Ishikawa (cell line): ENCODE data around the gene STX4.

Experiments
- CEBPB ChIP-seq: IDR thresholded peaks from 2 replicates; pipeline ENCODE4 v1.6.1; 2012
- CREB1 ChIP-seq: IDR thresholded peaks from 2 replicates; pipeline ENCODE4 v1.6.1; 2012; ENCODE audit warnings: low read depth
- EGR1 ChIP-seq: IDR thresholded peaks from 2 replicates; pipeline ENCODE4 v1.6.1; 2012
- EP300 ChIP-seq: IDR thresholded peaks from 2 replicates; pipeline ENCODE4 v1.6.1; 2012; ENCODE audit warnings: borderline replicate concordance
- FOXM1 ChIP-seq: IDR thresholded peaks from 2 replicates; pipeline ENCODE4 v1.6.1; 2012; ENCODE audit warnings: low read depth, borderline replicate concordance
- NFIC ChIP-seq: IDR thresholded peaks from 2 replicates; pipeline ENCODE4 v1.6.1; 2012
- RAD21 ChIP-seq: IDR thresholded peaks from 2 replicates; pipeline ENCODE4 v1.6.1; 2012; ENCODE audit warnings: low read depth
- TAF1 ChIP-seq: IDR thresholded peaks from 2 replicates; pipeline ENCODE4 v1.6.1; 2012; ENCODE audit warnings: low read depth, mild to moderate bottlenecking
- TCF12 ChIP-seq: IDR thresholded peaks from 2 replicates; pipeline ENCODE4 v1.6.1; 2012; ENCODE audit warnings: low read depth
- TEAD4 ChIP-seq: IDR thresholded peaks from 2 replicates; pipeline ENCODE4 v1.6.1; 2012
- YY1 ChIP-seq: IDR thresholded peaks from 2 replicates; pipeline ENCODE4 v1.6.1; 2012; ENCODE audit warnings: low read depth
- ZBTB7A ChIP-seq: IDR thresholded peaks from 2 replicates; pipeline ENCODE4 v1.6.1; 2012; ENCODE audit warnings: low read depth
- TF ChIP-seq, protein P1 (sequence below): IDR thresholded peaks from 2 replicates; pipeline ENCODE4 v1.6.1; 2012
- TF ChIP-seq, protein P2 (sequence below): IDR thresholded peaks from 2 replicates; pipeline ENCODE4 v1.6.1; 2012
- TF ChIP-seq, protein P3 (sequence below): IDR thresholded peaks from 2 replicates; pipeline ENCODE4 v1.6.1; 2012; ENCODE audit warnings: low read depth, mild to moderate bottlenecking

STX4 gene

DNA sequence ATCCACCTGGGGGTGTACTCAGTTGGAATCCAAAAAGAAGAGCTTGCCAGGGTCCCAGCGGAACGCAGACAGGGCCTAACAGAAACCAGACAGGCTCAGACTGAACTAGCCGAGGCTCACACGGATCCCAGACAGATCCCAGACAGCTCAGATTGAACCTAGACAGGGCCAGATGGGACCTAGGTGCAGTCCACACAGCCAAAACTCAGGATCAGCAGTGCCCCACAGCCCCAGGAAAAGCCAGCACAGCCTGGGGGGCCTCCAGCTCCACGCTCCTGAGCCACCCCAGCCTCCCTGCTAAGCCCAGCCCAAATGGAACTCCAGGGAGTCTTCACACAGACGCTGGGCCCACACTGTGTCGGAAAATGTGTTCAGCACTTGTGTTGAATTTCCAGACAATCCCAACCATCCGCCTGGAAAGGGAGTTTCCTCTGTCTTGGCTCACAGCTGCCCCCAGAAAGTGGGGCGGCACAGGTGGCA is 30.5 kb upstream of the STX4 start:
- no peak for TF ChIP-seq ZBTB7A
- TF ChIP-seq EP300, result no peak

DNA sequence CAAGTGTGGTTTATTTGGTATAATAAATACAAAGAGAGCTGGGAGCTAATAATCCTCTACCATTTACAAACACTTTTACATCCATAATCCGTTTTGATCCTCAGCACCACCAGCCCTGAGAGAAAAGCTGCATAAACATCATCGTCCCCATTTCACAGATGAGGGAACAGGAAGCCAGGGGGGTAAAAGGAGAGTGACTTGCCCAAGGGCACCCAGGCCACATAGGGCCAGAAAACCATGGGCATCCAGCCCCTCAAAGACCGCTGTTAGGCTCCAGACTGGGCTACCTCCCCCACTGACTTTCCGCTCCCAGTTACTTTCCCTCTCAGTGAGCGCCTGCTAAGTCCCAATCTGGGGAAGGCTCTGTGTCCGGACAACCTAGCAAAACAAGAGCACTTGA is 29.6 kb upstream of the STX4 start:
- TF ChIP-seq, protein P1, sequence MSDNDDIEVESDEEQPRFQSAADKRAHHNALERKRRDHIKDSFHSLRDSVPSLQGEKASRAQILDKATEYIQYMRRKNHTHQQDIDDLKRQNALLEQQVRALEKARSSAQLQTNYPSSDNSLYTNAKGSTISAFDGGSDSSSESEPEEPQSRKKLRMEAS, result no peak
- TF ChIP-seq, protein P2, sequence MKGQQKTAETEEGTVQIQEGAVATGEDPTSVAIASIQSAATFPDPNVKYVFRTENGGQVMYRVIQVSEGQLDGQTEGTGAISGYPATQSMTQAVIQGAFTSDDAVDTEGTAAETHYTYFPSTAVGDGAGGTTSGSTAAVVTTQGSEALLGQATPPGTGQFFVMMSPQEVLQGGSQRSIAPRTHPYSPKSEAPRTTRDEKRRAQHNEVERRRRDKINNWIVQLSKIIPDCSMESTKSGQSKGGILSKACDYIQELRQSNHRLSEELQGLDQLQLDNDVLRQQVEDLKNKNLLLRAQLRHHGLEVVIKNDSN, result no peak
- TF ChIP-seq FOXM1, result no peak
- no peak for TF ChIP-seq TAF1
- TF ChIP-seq, protein P3, sequence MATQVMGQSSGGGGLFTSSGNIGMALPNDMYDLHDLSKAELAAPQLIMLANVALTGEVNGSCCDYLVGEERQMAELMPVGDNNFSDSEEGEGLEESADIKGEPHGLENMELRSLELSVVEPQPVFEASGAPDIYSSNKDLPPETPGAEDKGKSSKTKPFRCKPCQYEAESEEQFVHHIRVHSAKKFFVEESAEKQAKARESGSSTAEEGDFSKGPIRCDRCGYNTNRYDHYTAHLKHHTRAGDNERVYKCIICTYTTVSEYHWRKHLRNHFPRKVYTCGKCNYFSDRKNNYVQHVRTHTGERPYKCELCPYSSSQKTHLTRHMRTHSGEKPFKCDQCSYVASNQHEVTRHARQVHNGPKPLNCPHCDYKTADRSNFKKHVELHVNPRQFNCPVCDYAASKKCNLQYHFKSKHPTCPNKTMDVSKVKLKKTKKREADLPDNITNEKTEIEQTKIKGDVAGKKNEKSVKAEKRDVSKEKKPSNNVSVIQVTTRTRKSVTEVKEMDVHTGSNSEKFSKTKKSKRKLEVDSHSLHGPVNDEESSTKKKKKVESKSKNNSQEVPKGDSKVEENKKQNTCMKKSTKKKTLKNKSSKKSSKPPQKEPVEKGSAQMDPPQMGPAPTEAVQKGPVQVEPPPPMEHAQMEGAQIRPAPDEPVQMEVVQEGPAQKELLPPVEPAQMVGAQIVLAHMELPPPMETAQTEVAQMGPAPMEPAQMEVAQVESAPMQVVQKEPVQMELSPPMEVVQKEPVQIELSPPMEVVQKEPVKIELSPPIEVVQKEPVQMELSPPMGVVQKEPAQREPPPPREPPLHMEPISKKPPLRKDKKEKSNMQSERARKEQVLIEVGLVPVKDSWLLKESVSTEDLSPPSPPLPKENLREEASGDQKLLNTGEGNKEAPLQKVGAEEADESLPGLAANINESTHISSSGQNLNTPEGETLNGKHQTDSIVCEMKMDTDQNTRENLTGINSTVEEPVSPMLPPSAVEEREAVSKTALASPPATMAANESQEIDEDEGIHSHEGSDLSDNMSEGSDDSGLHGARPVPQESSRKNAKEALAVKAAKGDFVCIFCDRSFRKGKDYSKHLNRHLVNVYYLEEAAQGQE, result no peak
- TF ChIP-seq TCF12, result no peak
- no peak for TF ChIP-seq NFIC
- no peak for TF ChIP-seq EGR1
- TF ChIP-seq CEBPB, result no peak
- TF ChIP-seq TEAD4, result no peak
- no peak for TF ChIP-seq RAD21
- TF ChIP-seq YY1, result no peak
- TF ChIP-seq EP300, result no peak
- TF ChIP-seq ZBTB7A, result no peak
- no peak for TF ChIP-seq CREB1

DNA sequence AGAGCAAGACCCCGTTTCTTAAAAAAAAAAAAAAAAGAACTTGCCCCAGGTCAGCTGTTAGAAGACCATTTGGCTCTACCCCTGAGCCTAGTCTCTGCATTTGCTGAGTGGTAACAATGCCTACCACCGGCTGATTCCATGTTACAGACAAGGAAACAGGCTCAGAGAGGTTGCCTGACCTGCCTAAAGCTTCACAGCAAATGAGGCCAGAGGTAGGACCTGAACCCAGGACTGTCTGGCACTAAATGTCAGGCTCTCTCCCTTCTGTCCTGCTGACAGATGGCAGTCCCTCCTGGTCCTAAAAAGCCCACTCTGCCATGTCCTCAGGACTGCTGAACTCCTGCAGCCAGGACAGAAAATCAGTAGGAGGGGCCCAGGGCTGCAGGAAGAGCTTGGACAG is 28.7 kb upstream of the STX4 start:
- TF ChIP-seq, protein P2, result no peak

DNA sequence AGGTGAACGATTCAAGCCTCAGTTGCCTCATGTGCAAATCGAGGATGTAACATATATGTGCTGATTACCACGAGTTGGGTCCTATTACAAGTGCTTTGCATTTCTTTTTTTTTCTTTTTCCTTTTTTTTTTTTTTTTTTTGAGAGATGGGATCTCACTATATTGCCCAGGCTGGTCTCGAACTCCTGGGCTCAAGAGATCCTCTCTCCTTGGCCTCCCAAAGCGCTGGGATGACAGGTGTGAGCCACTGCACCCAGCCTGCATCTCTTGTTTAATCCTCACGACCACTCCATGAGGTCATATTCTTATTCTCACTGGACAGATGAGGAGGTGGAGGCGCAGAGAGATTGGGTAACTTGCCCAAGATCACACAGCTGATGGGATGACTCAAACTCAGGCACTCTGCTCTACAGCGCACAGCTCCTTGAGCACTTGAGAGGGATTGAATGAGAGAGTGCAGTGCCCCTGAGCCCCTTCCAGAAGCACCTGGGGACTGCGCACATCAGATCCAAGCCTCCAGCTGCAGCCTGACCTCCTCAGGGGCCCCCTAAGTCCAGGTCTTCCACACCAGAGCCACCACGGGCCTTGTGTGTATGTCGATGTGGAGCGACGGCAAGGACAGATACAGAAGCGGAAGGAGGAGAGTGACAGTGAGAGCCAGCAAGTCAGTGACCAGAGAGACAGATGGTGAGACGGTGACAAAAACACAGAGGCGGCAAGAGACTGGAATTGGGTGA is 27.8 kb upstream of the STX4 start:
- TF ChIP-seq YY1, result no peak
- TF ChIP-seq EGR1, result no peak
- TF ChIP-seq FOXM1, result no peak
- TF ChIP-seq, protein P3, result no peak
- no peak for TF ChIP-seq NFIC
- no peak for TF ChIP-seq TCF12

DNA sequence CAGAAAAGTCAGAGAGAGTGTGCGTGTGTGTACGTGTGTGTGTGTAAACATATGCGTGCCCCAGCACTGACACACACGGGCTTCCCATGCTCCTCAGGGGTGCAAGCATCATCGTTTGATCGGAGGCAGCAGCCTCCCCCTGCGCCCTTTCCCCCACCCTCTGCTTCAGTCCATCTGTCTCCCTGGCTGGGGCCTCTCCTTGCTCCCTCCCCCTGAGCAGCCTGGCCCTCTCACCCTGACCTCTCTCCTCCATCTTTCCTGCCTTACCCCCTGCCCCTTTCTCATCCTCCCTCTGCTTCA is 27.3 kb upstream of the STX4 start:
- TF ChIP-seq TAF1 (no peak), EP300 (no peak), CREB1 (no peak), CEBPB (no peak), YY1 (no peak), EGR1 (no peak), NFIC (no peak), TCF12 (no peak), ZBTB7A (no peak)
- TF ChIP-seq, protein P3, result no peak
- TF ChIP-seq, protein P2, result no peak
